ENCODE data around the gene BTRC.

The BTRC gene

DNA sequence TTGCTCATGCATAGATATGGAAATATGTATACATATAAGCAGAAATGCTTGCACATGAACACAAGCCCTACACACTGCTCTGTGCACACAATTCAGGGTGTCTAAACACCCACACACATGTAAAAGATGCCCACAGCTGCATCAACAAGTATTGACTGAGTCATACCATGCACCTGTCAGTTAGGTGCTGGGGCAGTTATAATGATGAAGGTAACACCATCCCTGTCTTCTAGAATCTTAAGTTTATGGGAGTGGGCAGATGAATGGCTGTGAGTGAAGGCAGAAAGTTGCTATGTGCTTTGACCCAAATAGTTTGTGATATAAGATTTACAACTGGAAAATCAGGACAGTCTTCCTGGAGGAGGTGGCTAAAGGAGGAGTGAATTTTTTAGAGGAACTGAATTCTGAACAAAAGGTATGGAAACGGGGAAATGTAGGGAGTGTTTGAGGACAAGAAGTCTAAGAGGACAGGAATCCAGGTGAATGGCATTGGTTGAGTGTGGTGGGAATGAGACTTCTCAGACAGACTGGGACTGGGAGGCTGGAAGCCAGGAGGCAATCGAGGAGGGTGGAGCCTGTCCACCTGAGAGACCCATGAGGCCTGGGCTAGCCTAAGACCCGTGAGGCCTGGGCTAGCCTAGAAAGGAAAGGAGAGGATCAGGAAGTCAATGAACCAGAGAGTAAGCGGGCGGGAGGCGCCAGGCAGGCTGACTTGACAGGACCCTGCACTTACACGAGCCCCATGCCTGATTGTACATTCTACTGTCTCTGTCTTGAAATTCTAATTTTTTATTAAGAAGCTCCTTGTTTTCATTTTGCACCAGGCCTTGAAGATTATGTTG lies 213.4 kb downstream of the BTRC start:
- TF ChIP-seq, protein P1, sequence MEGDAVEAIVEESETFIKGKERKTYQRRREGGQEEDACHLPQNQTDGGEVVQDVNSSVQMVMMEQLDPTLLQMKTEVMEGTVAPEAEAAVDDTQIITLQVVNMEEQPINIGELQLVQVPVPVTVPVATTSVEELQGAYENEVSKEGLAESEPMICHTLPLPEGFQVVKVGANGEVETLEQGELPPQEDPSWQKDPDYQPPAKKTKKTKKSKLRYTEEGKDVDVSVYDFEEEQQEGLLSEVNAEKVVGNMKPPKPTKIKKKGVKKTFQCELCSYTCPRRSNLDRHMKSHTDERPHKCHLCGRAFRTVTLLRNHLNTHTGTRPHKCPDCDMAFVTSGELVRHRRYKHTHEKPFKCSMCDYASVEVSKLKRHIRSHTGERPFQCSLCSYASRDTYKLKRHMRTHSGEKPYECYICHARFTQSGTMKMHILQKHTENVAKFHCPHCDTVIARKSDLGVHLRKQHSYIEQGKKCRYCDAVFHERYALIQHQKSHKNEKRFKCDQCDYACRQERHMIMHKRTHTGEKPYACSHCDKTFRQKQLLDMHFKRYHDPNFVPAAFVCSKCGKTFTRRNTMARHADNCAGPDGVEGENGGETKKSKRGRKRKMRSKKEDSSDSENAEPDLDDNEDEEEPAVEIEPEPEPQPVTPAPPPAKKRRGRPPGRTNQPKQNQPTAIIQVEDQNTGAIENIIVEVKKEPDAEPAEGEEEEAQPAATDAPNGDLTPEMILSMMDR (IDR thresholded peaks at IDR 0.05) = no peak

DNA sequence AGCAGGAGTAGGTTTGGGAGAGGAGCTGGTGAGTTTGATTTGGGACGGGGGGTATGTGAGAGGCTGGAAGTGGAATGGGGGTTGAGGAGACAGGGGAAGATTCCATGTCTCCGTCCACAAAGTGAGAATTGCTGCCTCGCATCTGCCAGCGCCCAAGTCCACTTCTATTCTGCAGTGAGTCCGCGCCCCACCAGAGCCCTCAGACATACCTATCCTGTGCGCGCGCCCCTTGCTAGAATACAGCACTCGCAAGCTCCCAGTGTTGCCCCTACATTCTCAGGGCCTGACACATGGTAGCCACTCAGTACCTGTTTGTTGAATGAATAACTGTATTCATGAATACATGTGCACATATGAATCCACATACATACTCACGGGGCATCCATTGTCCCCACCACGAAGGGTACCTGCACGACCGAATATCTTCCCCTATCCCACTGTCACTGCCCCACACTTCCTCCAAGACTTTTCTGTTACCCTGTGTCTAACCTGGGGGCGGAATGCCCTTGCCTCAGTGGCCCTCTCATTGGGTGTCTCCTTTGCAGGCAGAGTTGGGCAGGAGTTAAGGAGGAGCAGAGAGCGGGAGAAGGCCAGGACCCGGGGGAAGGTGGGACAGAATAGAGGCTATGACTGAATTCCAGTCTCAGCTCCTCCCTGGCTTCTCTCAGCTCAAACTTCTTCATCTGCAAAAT lies 214.2 kb downstream of the BTRC start:
- TF ChIP-seq, protein P1 (IDR thresholded peaks at IDR 0.05) = no peak

DNA sequence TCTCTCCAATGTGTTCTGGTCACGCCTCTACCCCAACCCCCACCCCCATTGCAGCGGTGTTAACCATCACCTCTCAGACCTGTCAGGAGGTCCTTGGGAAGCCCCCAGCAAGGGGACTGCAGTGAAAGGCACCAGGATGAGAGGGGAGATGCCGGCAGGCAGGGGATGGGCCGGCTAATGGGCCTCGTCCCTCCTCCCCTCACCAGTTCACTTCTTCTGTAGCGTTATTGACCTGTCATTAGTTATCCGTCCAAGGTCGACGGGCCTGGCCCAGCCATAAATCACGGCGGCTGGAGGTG lies 215.3 kb downstream of the BTRC start:
- TF ChIP-seq, protein P1 (IDR thresholded peaks at IDR 0.05) = no peak

DNA sequence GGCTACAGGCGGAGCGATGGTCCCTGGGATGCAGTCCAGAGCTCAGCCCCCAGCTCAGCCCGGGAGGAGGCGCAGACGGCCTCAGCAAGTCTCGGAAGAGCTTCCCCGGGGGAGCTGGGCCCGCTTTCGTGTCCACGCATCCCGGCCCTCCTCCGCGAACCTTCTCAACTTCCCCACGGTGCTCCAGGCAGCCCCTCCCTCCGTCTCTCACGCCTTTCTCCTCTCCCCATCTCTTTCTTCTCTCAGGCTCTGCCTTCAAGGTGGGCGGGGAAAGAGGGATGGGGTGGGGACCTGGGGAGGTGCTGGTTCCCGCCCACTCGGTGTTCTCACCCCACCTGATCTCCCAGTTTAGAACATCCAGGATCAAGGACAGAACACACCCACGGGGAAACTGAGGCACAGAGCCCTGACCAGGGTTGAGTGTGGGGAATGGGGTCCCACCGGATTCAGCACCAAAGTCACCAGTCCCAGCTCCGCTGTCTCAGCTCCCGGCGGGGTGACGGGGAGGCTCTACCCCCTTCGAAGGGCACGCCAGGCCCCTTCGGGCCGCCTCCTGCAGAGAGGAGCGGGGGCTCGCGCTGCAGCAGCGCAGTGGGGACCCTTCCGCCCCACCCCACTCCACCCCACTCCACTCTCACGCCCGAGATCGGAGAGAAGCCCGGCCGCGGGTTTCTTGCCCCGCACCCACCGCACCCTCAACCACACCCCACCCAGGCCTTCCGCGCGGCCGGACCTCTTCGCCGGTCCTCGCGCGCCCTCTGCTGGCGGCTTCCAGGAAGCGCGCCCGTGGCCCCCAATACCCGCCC lies 215.9 kb downstream of the BTRC start:
- TF ChIP-seq, protein P1 (IDR thresholded peaks at IDR 0.05) = peak; percentile 78

DNA sequence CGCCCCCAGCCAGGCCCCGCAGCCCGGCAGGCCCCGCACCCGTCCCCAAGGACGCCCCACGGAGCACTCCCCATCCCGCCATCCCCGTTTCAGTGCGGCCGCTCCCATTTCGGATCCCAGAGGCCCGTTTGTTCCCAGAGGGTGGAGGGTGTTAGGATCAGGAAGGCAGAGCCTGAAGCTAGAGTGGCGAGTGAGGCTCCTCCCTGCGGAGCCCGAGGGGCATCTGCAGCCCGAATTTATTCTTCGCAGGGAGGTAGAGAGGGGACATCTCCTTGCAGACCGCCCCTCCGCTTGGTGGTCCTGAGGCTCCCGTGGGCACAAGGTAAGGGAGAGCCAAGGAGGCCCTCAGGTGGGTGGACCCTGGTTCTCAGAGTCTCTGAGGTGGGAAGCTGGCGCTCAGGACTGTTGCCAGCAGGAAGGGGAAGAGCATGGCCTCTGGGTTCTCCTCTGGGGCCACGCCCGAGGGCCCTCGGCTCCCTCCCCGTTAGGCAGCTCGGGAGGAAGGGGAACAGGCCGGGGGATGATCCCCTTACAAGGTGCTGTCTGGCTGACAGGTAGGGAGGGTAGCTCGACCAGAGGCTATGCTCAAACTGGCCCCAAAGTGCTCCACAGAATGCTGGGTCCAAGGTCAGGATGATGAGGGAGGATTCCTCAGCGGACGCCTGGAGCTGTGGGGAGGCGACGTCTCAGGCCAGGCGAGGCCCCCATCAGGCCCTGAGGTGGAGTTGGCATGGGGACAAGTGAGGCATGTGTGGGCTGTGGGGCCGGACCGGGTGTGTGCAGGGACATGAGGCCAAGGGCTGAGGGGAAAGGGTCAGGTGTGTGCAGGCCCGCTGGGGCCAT lies 216.7 kb downstream of the BTRC start:
- TF ChIP-seq, protein P1 (IDR thresholded peaks at IDR 0.05) = no peak; the same call in 1 of the 2 replicates

DNA sequence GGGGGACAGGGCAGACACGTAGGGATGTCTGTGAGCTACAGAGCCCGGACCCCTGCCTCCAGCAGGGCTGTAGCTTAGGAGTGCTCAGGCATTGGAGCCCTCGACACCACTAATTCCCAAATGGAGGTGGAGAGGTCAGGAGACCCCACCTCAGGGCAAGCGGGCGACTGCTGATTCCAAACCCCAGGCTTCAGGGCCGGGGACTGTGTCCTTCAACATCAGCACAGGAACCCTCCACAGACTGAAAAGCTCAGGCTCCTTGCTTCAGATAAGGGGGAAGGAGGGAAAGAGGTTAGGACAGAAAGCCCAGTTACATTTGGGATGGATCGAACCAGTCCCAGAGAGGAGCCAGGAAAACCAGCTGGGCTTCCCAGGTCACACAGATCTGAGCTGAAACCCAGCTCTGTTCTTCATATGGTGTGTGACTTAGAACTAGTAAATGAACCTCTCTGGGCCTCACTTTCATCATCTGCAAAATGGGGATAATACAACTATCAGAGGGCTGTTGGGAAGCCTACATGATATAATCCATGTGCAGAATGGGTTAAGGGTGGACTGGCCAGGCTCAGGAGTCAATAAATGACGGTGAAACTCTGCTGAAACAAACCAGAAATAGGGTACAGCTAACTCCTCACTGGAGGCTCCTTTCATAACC lies 217.4 kb downstream of the BTRC start:
- TF ChIP-seq, protein P1 (IDR thresholded peaks at IDR 0.05) = no peak
